GM23338 (cell line): Measurements from ENCODE around the gene CACNA1B. TPM values are rescaled to one million over a fixed set of nuclear protein-coding genes. Genes with fewer than 3 reads are reported as not detected.

Experiments
- ATAC-seq: fragments of 200-7000 bp; cut with Tn5 transposase; 3 replicates; pipeline ENCODE4 v1.9.1; 2020
- DNase-seq: peaks from one replicate; pipeline ENCODE4 v3.0.0-alpha.2; 2015; ENCODE audit warnings: low spot score
- H2AFZ ChIP-seq: fragments of 200-600 bp; sonication (generic); 2 replicates; pipeline ENCODE4 v1.8.0; 2016; ENCODE audit warnings: antibody characterized with exemption, mild to moderate bottlenecking, moderate library complexity
- H3F3A ChIP-seq: fragments of 200-600 bp; sonication (generic); replicated peaks from 2 replicates; pipeline ENCODE4 v1.8.0; 2017; ENCODE audit warnings: antibody characterized with exemption, mixed run types, low read depth
- H3K27ac ChIP-seq: fragments of 200-600 bp; sonication (generic); 2 replicates; pipeline ENCODE4 v1.6.1; 2016; ENCODE audit warnings: low read depth
- H3K27me3 ChIP-seq: fragments of 200-600 bp; sonication (generic); 2 replicates; pipeline ENCODE4 v1.8.0; 2016; ENCODE audit warnings: mild to moderate bottlenecking, mixed run types, moderate library complexity; ENCODE audit not compliant: insufficient read depth
- H3K36me3 ChIP-seq: fragments of 200-600 bp; sonication (generic); 2 replicates; pipeline ENCODE4 v1.8.0; 2016; ENCODE audit warnings: mild to moderate bottlenecking; ENCODE audit not compliant: insufficient read depth
- H3K4me1 ChIP-seq: fragments of 200-600 bp; sonication (generic); 2 replicates; pipeline ENCODE4 v1.8.0; 2016; ENCODE audit warnings: mild to moderate bottlenecking, moderate library complexity; ENCODE audit not compliant: insufficient read depth
- H3K4me2 ChIP-seq: fragments of 200-600 bp; sonication (generic); 2 replicates; pipeline ENCODE4 v1.7.1; 2017; ENCODE audit warnings: mixed run types
- H3K4me3 ChIP-seq: fragments of 200-600 bp; sonication (generic); 2 replicates; pipeline ENCODE4 v1.6.1; 2016; ENCODE audit warnings: mixed run types
- H3K79me2 ChIP-seq: fragments of 200-600 bp; sonication (generic); replicated peaks from 2 replicates; pipeline ENCODE4 v1.8.0; 2017; ENCODE audit warnings: mild to moderate bottlenecking; ENCODE audit not compliant: insufficient read depth
- H3K9me2 ChIP-seq: fragments of 200-600 bp; sonication (generic); 2 replicates; pipeline ENCODE4 v1.8.0; 2017; ENCODE audit not compliant: insufficient read depth
- H4K20me1 ChIP-seq: fragments of 200-600 bp; sonication (generic); replicated peaks from 2 replicates; pipeline ENCODE4 v1.8.0; 2017; ENCODE audit warnings: mild to moderate bottlenecking; ENCODE audit not compliant: insufficient read depth
- H3K27ac Mint-ChIP-seq: 2 replicates; pipeline ENCODE4 v1.8.0; 2020; ENCODE audit warnings: inconsistent platforms, mild to moderate bottlenecking, moderate library complexity, mixed read lengths
- H3K27me3 Mint-ChIP-seq: 3 replicates; pipeline ENCODE4 v1.8.0; 2022; ENCODE audit warnings: low read depth, mild to moderate bottlenecking, moderate library complexity, mixed read lengths, inconsistent platforms; ENCODE audit not compliant: insufficient read depth, poor library complexity
- H3K36me3 Mint-ChIP-seq: 3 replicates; pipeline ENCODE4 v1.8.0; 2021; ENCODE audit warnings: low read depth, mild to moderate bottlenecking, inconsistent platforms, moderate library complexity, mixed read lengths
- H3K4me1 Mint-ChIP-seq: 3 replicates; pipeline ENCODE4 v1.8.0; 2020; ENCODE audit warnings: mild to moderate bottlenecking, inconsistent platforms, mixed read lengths
- H3K4me3 Mint-ChIP-seq: 3 replicates; pipeline ENCODE4 v1.8.0; 2021; ENCODE audit warnings: moderate library complexity, mild to moderate bottlenecking, inconsistent platforms, mixed read lengths
- H3K9me3 Mint-ChIP-seq: 3 replicates; pipeline ENCODE4 v1.8.0; 2020; ENCODE audit warnings: moderate library complexity, mild to moderate bottlenecking, inconsistent platforms, mixed read lengths
- CTCF ChIP-seq, 2 experiments: fragments of 200-600 bp in 1 of 2; sonication (generic) in 1 of 2; conservative IDR thresholded peaks; 2 replicates each; pipeline versions ENCODE4 v1.5.1 to v1.6.1; 2016 to 2017; ENCODE audit warnings: antibody characterized with exemption in 2 of 2, low read depth in 2 of 2, mild to moderate bottlenecking in 2 of 2, moderate library complexity in 1 of 2
- NANOG ChIP-seq: IDR thresholded peaks from 2 replicates; pipeline ENCODE4 v1.6.1; 2016; ENCODE audit warnings: antibody characterized with exemption, borderline replicate concordance
- POLR2AphosphoS5 ChIP-seq: IDR thresholded peaks from 2 replicates; pipeline ENCODE4 v1.6.1; 2016; ENCODE audit warnings: antibody characterized with exemption, low read depth
- REST ChIP-seq: IDR thresholded peaks from one replicate; pipeline ENCODE4 v1.6.1; 2018; ENCODE audit warnings: antibody characterized with exemption; ENCODE audit not compliant: unreplicated experiment
- STAT1 ChIP-seq: IDR thresholded peaks from one replicate; pipeline ENCODE4 v1.6.1; 2016; ENCODE audit warnings: antibody characterized with exemption; ENCODE audit not compliant: unreplicated experiment
- ZNF114 ChIP-seq: fragments of 250-450 bp; sonication (Bioruptor Pico); IDR thresholded peaks from 2 replicates; pipeline ENCODE4 v1.5.0; 2020; ENCODE audit warnings: mild to moderate bottlenecking, moderate library complexity
- ZNF331 ChIP-seq: fragments of 250-450 bp; sonication (Bioruptor Pico); IDR thresholded peaks from 2 replicates; pipeline ENCODE4 v1.5.0; 2020; ENCODE audit warnings: low read depth, mild to moderate bottlenecking, moderate library complexity
- polyA plus RNA-seq: library from polyadenylated mRNA; unstranded; fragments of >200 nt; fragmentation: Nextera tagmentation; extraction: Ambion mirVana; gene quantifications from 2 replicates; pipeline ENCODE4 v1.2.1, GENCODE V29; 2016
- total RNA-seq: library from RNA; depleted of rRNA; stranded (reverse); fragments of >200 nt; shearing (Covaris generic); gene quantifications from 2 replicates; pipeline ENCODE4 v1.2.3, GENCODE V29; 2014

The CACNA1B gene
- total and polyA plus RNA-seq, 2 experiments from 2014 or later: 1.1 to 10.4 TPM

- Mint-ChIP-seq H3K4me1 (no peaks in the 10 kb centered on the region), H3K27ac (no peak overlapping the region), H3K4me3 (no peak overlapping the region), H3K9me3 (peaks cover 71% of the 10 kb centered on the region), H3K27me3 (peaks cover 28% of the 10 kb centered on the region), H3K36me3 (peaks cover 77% of the 10 kb centered on the region)
- Histone ChIP-seq H3K4me1 (no peaks in the 10 kb centered on the region), H3K36me3 (peaks cover 4% of the 10 kb centered on the region; the same call in 1 of the 2 replicates), H3K27ac (no peak overlapping the region), H3K9me2 (no peaks in the 10 kb centered on the region), H4K20me1 (no peaks in the 10 kb centered on the region), H3K79me2 (no peaks in the 10 kb centered on the region), H3K4me2 (no peak overlapping the region), H3K27me3 (no peaks in the 10 kb centered on the region), H2AFZ (no peak overlapping the region), H3K4me3 (no peak overlapping the region), H3F3A (0 out of 2 replicates have a peak, but pooled peaks cover under 1% of the 10 kb centered on the region)
- TF ChIP-seq REST: no peak
- TF ChIP-seq POLR2AphosphoS5: no peak
- TF ChIP-seq ZNF331 (CRISPR knock-in tag): no peak
- TF ChIP-seq ZNF114 (CRISPR knock-in tag): no peak
- TF ChIP-seq STAT1: no peak
- TF ChIP-seq NANOG: no peak
- ATAC-seq (no peak), DNase-seq (no peak)
Measured at GRCh38 chr9:138120511-138121437, 243.2 kb downstream of the CACNA1B start.

- H3K27ac Mint-ChIP-seq: no peak overlapping the region
- no peak overlapping the region for H3K27ac ChIP-seq
- no peak overlapping the region for H3K4me3 Mint-ChIP-seq
- peaks cover 71% of the 10 kb centered on the region for H3K9me3 Mint-ChIP-seq
- no peaks in the 10 kb centered on the region for H3K9me2 ChIP-seq
- no peaks in the 10 kb centered on the region for H4K20me1 ChIP-seq
- peaks cover 74% of the 10 kb centered on the region for H3K36me3 Mint-ChIP-seq
- H3F3A ChIP-seq: 0 out of 2 replicates have a peak, but pooled peaks cover 2% of the 10 kb centered on the region
- H3K4me1 ChIP-seq: no peaks in the 10 kb centered on the region
- H3K4me1 Mint-ChIP-seq: no peaks in the 10 kb centered on the region
- no peak overlapping the region for H3K4me2 ChIP-seq
- no peaks in the 10 kb centered on the region for H3K27me3 ChIP-seq
- H2AFZ ChIP-seq: no peak overlapping the region
- ATAC-seq (no peak), DNase-seq (no peak)
- H3K4me3 ChIP-seq: no peak overlapping the region
- no peaks in the 10 kb centered on the region for H3K79me2 ChIP-seq
- peaks cover 4% of the 10 kb centered on the region; the same call in 1 of the 2 replicates for H3K36me3 ChIP-seq
- no peak for TF ChIP-seq ZNF114 (CRISPR knock-in tag)
- TF ChIP-seq CTCF (conservative IDR thresholded peaks at IDR 0.05; ENCODE audit: low read depth in 2 of 2): no peak
- H3K27me3 Mint-ChIP-seq: peaks cover 28% of the 10 kb centered on the region
Measured at GRCh38 chr9:138121438-138122050, 244.0 kb downstream of the CACNA1B start.
